ENCODE results near the gene ANTXR2.
"Not testable (repeated sequence)": the region's sequence is repeated elsewhere in the genome, so short reads cannot be mapped to it uniquely, and the experiment has no call there.

The ANTXR2 gene

DNA sequence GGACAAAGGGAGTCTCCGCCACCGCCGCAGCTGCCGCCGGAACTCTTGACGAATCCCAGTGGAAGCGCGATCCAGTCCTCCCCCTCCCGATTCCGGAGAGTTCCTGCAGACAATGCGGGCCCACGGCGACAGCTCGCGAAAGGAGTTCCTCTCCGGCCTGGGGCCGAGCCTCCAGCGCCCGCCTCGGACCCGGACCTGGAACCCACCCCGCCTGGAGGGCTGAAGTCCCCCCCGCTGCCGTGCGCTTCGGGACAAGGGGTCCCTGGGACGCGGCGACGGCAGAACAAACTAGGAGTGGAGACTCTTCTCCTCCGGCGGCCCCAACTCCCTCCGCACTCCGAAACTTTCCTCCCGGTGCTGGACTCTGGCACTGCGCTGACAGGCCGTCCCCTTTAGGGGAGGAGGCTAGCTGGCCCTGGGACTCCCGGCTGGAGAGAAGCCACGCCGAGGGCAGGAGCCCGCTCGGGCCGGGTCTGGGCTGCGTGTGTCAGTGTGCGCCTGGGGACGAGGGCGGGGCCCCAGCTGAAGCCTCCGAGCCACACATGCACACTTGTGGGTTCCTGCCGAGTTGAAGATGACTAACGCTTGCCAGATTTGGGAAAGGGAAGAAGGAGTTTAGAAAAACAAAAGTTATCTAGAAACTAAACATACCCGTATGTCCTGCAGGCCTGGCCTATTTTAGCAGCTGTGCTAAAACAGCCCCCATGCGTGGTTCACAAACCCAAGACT lies at the start of gene ANTXR2:
ANTXR2 (minus strand) TSS at position 486 of the 729 bp plus-strand sequence. CDS start 669 bp downstream, outside the sequence.
- peak; percentile 88 for DNase-seq

DNA sequence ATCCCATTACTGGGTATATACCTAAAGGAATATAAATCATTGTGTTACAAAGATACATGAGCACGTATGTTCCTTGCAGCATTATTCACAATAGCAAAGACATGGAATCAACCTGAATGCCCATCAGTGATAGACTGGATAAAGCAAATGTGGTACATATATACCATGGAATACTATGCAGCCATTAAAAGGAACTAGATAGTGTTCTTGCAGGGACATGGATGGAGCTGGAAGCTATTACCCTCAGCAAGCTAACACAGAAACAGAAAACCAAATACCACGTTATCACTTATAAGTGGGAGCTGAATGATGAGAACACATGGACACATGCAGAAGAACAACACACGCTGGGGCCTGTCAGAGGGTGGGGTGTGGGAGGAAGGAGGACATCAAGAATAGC lies 48.8 kb upstream of the ANTXR2 start:
- DNase-seq = not testable (repeated sequence)

DNA sequence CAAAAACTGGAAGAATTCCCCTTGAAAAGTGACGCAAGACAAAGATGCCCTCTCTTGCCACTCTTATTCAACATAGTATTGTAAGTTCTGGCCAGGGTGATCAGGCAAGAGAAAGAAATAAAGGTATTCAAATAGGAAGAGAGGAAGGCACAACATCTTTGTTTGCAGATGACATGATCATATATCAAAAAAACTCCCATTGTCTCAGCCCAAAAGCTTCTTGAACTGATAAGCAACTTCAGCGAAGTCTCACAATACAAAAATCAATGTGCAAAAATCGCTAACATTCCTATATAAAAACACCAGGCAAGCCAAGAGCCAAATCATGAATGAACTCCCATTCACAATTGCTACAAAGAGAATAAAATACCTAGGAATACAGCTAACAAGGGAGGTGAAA lies 46.6 kb upstream of the ANTXR2 start:
- not testable (repeated sequence) for DNase-seq

DNA sequence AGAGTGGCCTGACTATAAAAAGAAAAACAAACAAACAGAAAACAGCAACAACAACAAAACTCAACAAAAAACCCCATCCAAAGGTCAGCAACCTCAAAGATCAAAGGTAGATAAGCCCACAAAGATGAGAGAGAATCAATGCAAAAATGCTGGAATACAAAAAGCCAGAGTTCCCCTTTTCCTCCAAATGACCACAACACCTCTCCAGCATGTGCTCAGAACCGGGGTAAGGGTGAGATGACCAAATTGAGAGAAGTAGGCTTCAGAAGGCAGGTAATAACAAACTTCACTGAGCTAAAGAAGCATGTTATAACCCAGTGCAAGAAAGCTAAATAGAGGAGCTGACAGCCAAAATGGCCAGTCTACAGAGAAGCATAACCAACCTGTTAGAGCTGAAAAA lies 43.5 kb upstream of the ANTXR2 start:
- DNase-seq = no peak

DNA sequence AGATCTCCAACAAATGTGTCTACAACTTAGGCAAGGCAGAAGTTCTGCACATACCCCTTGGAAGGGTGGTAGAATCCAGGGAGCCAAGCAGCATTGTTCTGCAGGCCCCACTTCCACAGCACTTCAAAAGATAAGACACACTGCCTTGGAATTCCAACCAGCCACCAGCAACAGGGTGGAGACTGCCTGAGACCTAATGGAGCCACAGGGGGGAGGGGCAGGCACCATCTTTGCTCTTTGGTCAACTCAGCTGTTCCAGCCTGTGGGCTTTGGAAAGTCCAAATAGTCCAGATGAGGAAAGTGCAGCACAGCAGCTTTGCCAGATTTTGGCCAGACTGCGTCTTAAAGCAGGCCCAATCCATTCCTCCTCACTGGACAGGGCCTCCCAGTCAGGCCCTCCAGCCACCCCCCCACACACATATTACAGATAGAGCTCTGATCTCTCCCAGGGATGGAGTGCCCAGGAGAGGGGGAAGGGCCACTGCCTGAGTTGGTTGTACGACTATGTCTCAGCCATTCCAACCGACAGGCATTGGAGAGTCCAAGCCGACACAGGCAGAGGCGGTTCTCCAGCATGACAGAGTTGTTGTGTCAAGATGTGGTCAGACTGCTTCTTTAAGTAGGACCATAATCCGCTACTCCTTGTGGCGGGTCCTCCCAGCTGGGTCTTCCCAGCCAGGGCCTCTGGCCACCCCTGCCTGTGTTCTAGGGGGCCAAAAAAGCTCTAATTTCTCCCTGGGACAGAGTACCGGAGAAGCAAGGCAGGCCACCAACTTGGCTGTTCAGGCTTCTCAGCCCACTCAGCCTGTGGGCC lies 42.5 kb upstream of the ANTXR2 start:
- no peak for DNase-seq

DNA sequence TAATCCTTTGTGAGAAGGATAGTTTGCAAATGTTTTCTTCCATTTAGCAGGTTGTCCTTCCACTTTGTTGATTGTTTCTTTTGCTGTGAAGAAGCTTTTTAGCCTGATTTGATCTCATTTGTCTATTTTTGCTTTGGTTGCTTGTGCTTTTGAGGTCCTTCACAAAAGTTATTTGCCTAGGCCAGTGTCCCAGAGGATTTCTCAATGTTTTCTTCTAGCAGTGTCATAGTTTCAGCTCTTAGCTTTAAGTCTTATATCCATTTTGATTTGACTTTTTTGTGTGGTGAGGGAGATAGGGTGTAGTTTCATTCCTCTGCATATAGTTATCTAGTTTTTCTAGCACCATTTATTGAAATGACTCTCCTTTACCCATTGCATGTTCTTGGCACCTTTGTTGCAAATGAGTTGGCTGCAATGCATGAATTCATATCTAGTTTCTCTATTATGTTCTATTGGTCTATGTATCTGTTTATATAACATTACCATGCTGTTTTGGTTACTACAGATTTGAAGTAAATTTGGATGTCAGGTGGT lies 41.8 kb upstream of the ANTXR2 start:
- DNase-seq = no peak

DNA sequence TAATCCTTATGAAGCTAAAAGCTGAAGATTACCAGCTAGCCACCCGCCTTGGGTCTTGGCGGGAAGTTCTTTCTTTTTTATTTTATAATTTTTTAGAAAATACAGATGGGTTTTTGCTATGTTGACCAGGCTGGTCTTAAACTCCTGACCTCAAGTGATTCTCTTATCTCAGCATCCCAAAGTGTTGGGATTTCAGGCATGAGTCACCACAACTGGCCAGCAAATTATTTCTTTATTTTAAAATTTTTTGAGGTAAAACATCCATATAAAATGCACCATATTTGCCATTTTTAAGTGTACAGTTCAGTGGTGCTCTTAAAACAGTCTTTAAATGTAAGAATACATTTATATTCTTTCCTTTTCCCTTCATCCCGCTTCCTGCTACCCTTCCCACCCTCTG lies 40.6 kb upstream of the ANTXR2 start:
- DNase-seq = no peak

DNA sequence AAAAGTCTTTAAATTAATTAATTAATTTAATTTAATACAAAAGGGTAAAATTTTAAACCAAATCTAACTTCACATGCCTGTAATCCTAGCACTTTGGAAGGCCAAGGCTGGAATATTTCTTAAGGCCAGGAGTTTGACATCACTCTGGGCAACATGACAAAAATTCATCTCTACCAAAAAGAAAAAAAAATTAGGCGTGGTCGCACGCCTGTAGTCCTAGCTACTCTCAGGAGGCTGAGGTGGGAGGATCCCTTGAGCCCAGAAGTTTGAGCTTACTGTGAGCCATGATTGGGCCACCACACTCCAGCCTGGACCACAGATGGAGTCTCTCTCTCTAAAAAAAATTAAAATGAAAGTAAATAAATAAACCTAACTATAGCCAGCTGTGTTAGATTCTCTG lies 39.2 kb upstream of the ANTXR2 start:
- no peak for DNase-seq

DNA sequence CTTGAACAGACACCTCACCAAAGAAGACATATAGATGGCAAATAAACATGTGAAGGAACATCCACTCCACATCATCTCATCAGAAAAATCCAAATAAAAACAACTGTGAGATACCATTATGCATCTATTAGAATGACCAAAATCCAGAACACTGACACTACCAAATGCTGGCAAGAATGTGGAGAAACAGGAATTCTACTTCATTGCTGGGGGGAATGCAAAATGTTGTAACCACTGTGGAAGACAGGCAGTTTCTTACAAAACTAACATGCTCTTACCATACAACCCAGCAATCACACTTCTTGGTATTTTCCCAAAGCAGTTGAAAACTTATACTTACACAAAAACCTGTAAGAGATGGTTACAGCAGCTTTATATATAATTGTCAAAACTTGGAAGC lies 38.2 kb upstream of the ANTXR2 start:
- DNase-seq = no peak

DNA sequence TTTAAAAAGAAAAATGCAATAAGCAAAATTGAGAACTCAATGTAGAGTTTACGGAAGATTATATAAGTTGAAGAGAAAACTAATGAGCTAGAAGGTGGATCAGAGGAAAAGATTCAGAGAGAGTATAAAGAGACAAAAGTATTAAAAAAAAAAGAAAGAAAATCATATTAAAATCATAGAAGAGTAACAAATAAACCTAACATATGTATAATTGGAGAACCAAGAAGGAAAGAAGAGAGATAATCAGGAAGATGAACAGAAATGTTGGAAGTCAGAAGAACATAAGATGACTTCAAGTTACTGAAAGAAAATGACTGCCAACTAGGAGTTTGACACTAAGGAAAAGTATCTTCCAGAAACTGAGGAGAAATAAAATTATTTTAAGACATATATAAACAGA lies 34.3 kb upstream of the ANTXR2 start:
- no peak for DNase-seq

DNA sequence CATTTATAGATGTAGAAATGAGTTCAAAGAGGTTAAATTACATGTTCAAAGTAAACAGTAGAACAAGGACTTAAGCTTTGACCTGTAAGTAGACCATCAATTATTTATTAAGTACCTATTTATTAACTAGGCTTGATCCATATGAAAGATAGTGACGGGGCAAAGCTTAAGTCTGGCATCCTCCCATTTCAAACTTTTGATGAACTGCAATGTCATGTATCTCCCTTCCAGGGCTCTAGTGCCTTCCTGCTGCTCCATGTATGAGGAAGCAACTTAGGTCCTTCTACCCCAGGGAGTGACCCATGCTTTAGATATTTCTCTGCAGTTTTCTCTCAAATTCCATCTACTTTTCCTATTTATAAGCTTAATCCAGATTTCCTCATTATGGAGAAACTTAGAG lies 31.9 kb upstream of the ANTXR2 start:
- DNase-seq = no peak

DNA sequence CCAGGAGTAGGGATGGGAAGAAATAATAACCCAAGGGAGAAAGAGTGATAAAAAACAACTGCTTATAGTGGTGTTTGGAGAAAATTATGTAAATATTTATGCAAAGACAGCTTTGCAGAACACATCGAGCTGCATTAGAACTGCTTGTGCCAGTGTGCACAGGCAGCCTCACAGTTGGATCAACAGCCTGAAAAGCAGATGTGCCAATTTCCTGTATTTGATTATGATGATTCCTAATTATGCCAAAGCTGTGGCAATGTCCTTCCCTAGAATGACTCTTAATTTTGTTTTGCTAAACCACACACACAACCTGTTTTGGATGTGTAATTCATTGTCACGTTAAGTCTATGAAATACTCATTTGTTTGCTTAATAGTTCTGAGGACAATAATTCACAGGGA lies 30.6 kb upstream of the ANTXR2 start:
- DNase-seq = peak; percentile 8

DNA sequence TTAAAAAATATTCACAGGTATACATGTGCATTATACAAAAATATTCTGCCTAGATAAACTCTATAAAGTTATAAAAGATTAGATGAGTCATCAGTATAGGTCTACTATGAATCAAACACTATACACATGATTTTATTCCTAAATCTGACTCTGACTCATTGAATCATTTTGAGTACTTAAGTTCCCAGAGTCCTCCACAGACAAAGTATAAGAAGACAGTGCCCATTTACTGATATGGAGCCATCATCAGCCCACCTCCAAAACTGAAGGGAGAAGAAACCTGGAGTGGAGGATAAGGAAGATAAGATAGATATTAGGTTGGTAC lies 28.7 kb upstream of the ANTXR2 start:
- DNase-seq = no peak

DNA sequence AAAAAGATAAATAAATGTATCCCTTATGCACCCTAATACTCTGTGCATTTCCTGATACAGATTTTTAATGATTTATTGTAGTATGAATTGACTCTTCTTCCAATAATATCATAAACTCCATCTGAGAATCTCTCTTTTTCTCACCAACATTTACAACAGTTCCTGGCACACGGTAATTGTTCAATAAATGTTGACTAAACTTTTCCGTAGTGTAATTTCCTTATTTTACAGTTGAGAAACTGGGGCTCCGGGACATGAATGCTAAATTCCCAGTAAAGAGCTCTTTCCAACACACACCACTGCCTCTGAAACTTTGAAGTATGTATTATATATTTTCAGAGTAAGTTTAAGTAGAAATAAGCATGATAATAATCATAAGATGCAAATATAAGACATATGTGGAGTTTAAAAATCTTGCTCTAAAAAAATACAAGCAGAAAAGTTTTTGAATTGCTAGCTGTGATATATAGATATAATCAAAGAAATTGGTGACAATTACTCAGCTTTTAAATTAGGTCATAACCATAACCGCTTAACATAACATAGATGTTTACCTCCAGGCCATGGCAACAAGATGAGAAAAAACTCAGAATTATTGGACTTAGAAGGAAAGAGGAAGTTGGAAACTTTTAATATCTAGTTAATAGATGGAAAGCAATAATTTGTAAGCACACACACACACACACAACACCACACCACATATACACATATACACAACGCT lies 28.2 kb upstream of the ANTXR2 start:
- DNase-seq = peak; percentile 21

DNA sequence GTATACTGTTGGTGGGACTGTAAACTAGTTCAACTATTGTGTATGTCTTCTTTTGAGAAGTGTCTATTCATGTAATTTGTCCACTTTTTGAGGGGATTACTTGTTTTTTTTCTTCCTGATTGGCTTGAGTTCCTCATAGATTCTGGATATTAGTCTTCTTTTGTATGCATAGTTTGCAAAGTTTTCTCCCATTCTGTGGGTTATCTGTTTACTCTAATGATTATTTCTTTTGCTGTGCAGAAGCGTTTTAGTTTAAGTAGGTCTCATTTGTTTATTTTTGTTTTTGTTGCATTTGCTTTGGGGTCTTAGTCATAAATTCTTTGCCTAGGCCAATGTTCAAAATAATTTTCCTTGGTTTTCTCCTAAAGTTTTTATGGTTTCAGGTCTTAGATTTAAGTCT lies 26.6 kb upstream of the ANTXR2 start:
- DNase-seq = no peak

DNA sequence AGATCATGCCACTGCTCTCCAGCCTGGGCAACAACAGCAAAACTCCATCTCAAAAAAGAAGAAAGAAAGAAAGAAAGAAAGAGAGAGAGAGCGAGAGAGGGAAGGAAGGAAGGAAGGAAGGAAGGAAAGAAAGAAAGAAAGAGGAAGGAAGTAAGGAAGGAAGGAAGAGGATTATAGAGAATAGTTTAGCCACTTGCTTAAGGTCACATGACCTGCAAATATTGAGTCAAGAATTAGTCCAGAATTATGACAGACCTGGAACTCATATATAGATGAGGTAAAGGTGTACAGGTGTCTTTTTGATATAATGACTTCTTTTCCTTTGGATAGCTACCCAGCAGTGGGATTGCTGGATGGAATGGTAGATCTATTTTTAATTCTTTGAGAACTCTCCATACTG lies 25.6 kb upstream of the ANTXR2 start:
- no peak for DNase-seq

DNA sequence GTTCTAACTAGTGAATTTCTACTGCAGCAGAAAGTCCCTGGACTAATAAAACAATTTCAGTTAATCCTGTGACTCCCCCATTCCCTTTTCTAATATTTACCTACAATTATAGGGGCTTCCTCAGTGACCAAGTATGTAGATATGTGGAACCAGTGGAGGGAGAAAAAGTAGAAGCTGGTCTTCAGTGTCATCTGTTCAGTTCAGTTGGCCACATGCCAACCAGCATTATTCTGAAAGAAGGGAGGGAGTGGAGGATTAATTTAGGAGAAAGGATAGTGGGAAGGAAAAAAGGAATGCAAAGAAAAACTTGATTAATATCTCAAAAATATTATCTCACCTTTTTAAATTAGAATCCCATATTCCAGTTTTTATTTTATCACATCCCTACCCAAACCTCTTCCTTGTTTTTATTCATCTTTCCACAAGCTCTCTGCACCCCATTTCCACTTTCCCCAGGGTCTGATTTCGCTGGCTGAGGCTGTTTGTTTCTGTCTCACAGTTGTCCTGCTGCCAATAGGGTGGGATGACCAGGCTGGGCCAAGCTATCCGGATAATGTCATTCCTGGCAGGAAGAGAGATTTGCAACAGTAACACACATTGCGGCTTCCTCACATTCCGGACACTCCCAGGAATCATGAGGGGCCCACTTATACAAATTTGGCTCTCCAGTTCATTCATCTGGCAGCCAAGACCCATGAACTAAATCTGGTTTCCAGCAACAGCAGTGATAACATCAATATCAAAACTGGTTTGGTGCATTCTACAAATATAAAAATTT lies 24.6 kb upstream of the ANTXR2 start:
- DNase-seq = no peak

DNA sequence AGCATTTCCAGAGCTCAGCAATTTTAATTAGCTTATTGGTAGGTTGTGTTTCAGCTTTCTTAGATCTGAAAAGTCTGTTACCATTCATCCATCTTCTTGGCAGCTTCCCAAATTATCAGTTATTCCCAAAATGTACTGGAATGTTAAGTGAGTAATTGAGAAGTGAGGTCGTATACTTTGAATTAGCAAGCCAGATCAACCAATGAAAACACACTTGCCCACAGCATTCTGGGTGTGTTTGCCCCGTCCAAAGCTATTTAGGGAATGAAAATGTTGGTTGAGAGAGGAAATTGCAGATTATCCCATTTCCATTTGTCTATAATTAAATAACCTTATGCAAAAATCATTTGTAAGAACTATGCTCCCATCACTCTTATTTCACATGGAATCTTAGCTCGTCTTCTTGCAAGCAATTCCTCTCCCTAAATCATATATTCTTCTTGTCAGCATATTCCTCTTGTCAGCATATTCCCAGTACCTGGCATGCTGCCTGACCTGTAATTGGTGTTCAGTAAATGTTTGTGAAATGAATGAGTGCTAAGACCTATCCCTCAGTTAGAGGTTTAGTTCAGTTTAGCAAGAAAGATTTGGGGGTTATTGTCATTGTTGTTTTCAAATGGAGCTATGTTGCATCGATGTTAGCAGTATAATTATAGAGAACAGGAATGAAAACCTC lies 23.3 kb upstream of the ANTXR2 start:
- DNase-seq = no peak

DNA sequence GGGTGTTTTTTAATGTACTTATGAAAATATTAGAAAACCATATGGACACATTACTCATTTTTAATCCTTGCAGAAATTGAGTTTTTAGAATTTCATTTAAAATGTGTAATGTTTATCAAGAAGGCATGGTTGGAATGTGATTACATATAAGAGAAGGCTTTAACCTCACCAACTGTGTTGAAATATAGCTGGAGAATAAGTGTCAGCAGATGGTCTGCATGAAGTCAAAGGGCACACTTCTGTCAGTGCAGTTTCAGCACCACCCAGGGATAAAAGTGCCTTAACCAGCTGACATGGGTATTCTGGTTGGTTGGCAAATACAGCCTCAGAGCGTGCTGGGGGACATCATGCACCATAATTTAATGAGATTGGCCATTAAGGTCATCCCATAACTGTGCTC lies 21.2 kb upstream of the ANTXR2 start:
- no peak for DNase-seq

DNA sequence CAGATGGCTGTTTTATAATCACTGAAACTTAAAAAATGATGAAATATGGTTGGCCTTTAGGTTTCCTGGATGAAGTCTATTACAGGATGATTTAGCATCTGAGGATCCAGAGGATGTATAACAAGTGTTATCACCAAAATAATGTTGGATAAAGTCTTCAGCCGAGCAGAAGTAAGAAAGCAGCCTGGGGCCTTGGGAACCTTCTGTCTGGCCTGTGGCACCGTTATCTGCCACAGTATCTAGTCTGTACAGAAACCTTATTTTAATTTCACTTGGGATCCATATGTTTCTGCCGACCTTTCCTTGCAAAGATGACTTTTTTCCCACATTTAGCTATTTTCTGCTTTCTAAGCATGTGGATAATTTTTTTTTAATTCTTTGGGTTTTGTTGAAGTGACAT lies 20.5 kb upstream of the ANTXR2 start:
- DNase-seq = no peak

DNA sequence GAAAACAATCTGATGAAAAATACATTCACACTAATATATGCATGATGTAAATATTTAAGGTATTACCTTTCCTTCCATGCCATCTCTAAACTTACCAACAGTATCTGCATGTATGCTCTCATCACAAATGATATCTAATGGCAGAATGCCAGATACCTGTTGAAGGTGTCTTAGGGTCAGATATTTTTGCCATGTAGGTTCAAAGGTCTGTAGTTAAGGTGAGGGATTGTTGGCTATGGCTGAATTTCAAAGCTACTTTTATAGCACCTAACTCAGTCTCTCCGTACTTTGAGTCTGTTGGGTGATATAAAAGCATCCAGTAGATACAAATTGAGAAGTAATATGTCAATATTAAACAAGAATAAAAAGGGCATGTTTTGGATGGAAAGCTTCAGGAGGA lies 19.8 kb upstream of the ANTXR2 start:
- DNase-seq = no peak

DNA sequence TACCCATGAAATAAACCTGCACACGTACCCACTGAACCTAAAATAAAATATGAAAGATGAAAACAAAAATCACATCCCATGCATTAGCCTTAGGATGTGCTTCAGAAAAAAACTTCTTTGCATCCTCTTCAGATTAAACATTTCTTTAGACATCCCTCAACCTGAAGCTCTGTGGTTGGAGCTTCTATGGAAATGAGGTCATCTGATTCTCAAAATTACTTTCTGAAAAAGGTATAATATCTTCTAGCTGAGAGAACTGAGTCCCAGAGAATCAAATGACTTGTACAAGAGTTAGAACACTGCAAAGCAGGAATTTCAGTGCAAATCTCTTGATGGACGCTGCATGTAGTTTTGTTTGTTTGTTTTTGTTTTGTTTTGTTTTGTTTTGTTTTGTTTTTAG lies 19.1 kb upstream of the ANTXR2 start:
- no peak for DNase-seq
